ENCODE results near the gene C4BPA.

Gene C4BPA

DNA sequence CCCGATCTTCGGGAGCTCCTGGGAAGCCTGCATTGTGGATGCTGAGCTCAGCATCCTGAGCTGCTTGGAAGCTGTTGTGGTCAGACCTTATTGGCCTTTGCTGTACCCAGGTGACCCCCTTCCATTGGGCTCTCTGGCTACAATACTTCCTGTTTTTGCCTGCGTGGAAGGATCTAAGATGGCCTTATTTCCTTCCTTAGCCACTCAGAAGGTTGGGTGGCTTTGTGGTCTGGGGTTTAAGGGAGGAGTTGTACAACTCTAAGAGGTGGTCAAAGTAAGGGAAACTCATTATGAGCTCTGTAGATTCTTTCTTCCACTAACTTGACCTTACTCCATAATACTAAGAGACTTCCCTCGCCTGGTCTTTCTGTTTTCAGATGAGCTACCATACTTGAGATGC, 33.2 kb upstream of the C4BPA start:
- no peaks in the 10 kb centered on the region for H3K79me2 ChIP-seq (ENCODE audit: insufficient read depth, low read length)
- H4K20me1 ChIP-seq (ENCODE audit: insufficient read depth, low read length), result no peaks in the 10 kb centered on the region

DNA sequence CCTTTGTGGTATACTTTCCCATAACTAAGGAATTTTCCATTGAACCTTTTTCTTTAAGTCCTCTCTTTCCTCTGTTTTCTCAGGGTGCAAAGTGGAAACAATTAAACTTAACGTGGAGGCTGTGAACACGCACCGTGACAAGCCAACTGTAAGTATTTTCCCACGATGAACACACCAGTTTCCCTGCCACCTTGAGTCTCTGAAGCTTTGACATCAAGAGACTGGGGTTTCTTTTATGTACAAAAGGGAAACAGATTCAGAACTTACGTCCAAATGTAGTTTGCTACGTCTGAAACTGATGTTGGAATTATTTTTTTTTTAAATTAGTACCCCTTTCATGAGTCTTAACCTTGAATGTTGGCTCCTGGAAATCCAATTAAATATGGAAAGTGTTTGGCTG, 32.6 kb upstream of the C4BPA start:
- H3K9me2 ChIP-seq (ENCODE audit: low read depth, low read length), result no peaks in the 10 kb centered on the region
- H3K4me2 ChIP-seq (ENCODE audit: low read length), result no peak overlapping the region
- no peaks in the 10 kb centered on the region for H4K20me1 ChIP-seq (ENCODE audit: insufficient read depth, low read length)
- H3K4me1 ChIP-seq (ENCODE audit: insufficient read depth, low read length, severe bottlenecking), result no peaks in the 10 kb centered on the region
- H2AFZ ChIP-seq (ENCODE audit: low read length), result no peak overlapping the region
- H3F3A ChIP-seq (ENCODE audit: insufficient read depth, low read length), result no peaks in the 10 kb centered on the region
- H3K27me3 ChIP-seq (ENCODE audit: insufficient read depth, low read length), result no peaks in the 10 kb centered on the region
- H3K9ac ChIP-seq (ENCODE audit: low read length), result no peak overlapping the region
- H3K36me3 ChIP-seq (ENCODE audit: insufficient read depth, low read length), result peaks cover 16% of the 10 kb centered on the region; the same call in 1 of the 2 replicates
- H3K4me3 ChIP-seq (ENCODE audit: low read depth, low read length, poor library complexity, severe bottlenecking), result no peak overlapping the region
- TF ChIP-seq, protein P1, sequence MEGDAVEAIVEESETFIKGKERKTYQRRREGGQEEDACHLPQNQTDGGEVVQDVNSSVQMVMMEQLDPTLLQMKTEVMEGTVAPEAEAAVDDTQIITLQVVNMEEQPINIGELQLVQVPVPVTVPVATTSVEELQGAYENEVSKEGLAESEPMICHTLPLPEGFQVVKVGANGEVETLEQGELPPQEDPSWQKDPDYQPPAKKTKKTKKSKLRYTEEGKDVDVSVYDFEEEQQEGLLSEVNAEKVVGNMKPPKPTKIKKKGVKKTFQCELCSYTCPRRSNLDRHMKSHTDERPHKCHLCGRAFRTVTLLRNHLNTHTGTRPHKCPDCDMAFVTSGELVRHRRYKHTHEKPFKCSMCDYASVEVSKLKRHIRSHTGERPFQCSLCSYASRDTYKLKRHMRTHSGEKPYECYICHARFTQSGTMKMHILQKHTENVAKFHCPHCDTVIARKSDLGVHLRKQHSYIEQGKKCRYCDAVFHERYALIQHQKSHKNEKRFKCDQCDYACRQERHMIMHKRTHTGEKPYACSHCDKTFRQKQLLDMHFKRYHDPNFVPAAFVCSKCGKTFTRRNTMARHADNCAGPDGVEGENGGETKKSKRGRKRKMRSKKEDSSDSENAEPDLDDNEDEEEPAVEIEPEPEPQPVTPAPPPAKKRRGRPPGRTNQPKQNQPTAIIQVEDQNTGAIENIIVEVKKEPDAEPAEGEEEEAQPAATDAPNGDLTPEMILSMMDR (IDR thresholded peaks at IDR 0.05; ENCODE audit: low read length), result no peak
- TF ChIP-seq EZH2 (IDR thresholded peaks at IDR 0.05; ENCODE audit: borderline replicate concordance, low read length), result no peak
- no peak overlapping the region for H3K27ac ChIP-seq (ENCODE audit: low read depth, low read length, poor library complexity, severe bottlenecking)
- no peaks in the 10 kb centered on the region for H3K79me2 ChIP-seq (ENCODE audit: insufficient read depth, low read length)
- no peaks in the 10 kb centered on the region for H3K9me3 ChIP-seq (ENCODE audit: low read length)

More for the DNA sequence above, 33.2 kb upstream of the C4BPA start:
- Histone ChIP-seq H3K4me3 (ENCODE audit: low read depth, low read length, poor library complexity, severe bottlenecking) (no peak overlapping the region), H3K27me3 (ENCODE audit: insufficient read depth, low read length) (no peaks in the 10 kb centered on the region), H3K27ac (ENCODE audit: low read depth, low read length, poor library complexity, severe bottlenecking) (no peak overlapping the region), H3K9ac (ENCODE audit: low read length) (no peak overlapping the region), H3K4me1 (ENCODE audit: insufficient read depth, low read length, severe bottlenecking) (no peaks in the 10 kb centered on the region), H3F3A (ENCODE audit: insufficient read depth, low read length) (no peaks in the 10 kb centered on the region), H3K4me2 (ENCODE audit: low read length) (no peak overlapping the region), H3K9me3 (ENCODE audit: low read length) (no peaks in the 10 kb centered on the region), H2AFZ (ENCODE audit: low read length) (no peak overlapping the region), H3K9me2 (ENCODE audit: low read depth, low read length) (no peaks in the 10 kb centered on the region), H3K36me3 (ENCODE audit: insufficient read depth, low read length) (peaks cover 16% of the 10 kb centered on the region; the same call in 1 of the 2 replicates)
- TF ChIP-seq, protein P1 (IDR thresholded peaks at IDR 0.05; ENCODE audit: low read length), result no peak
- no peak for TF ChIP-seq EZH2 (IDR thresholded peaks at IDR 0.05; ENCODE audit: borderline replicate concordance, low read length)

DNA sequence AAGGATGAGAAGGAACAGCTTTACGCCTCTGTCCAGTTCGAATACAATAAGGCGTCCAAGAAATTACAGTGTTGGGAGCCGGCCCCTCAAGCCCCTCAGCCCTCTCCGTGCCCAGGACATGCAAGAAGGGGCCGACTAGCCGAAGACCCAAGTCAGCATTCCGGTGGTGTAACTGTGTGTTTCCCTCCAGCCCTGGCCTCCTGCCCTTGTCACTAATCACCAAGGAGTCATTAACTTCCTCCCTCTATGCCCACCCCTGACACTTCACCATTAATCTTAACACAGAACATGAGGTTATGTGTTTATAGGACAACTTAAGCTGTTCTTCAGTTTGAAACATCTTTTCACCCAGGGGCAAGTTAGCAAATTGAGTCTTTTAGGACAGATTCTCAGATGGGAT, 31.8 kb upstream of the C4BPA start:
- no peaks in the 10 kb centered on the region for H3F3A ChIP-seq (ENCODE audit: insufficient read depth, low read length)
- H2AFZ ChIP-seq (ENCODE audit: low read length), result no peak overlapping the region
- H3K36me3 ChIP-seq (ENCODE audit: insufficient read depth, low read length), result peaks cover 16% of the 10 kb centered on the region; the same call in 1 of the 2 replicates
- no peak overlapping the region for H3K9ac ChIP-seq (ENCODE audit: low read length)
- H3K27me3 ChIP-seq (ENCODE audit: insufficient read depth, low read length), result no peaks in the 10 kb centered on the region
- H3K27ac ChIP-seq (ENCODE audit: low read depth, low read length, poor library complexity, severe bottlenecking), result no peak overlapping the region
- no peaks in the 10 kb centered on the region for H3K4me1 ChIP-seq (ENCODE audit: insufficient read depth, low read length, severe bottlenecking)
- no peaks in the 10 kb centered on the region for H4K20me1 ChIP-seq (ENCODE audit: insufficient read depth, low read length)
- no peak overlapping the region for H3K4me2 ChIP-seq (ENCODE audit: low read length)
- no peaks in the 10 kb centered on the region for H3K9me2 ChIP-seq (ENCODE audit: low read depth, low read length)
- no peaks in the 10 kb centered on the region for H3K9me3 ChIP-seq (ENCODE audit: low read length)
- no peak for TF ChIP-seq EZH2 (IDR thresholded peaks at IDR 0.05; ENCODE audit: borderline replicate concordance, low read length)
- TF ChIP-seq, protein P1 (IDR thresholded peaks at IDR 0.05; ENCODE audit: low read length), result no peak
- H3K79me2 ChIP-seq (ENCODE audit: insufficient read depth, low read length), result no peaks in the 10 kb centered on the region
- no peak overlapping the region for H3K4me3 ChIP-seq (ENCODE audit: low read depth, low read length, poor library complexity, severe bottlenecking)
